HG03066 (cell line): ENCODE measurements around the gene CCDC150.

Experiments
- ATAC-seq: cut with Tn5 transposase; IDR thresholded peaks from one replicate; pipeline ENCODE4 v1.9.1; 2021; ENCODE audit warnings: low read depth; ENCODE audit not compliant: unreplicated experiment

Gene CCDC150

DNA sequence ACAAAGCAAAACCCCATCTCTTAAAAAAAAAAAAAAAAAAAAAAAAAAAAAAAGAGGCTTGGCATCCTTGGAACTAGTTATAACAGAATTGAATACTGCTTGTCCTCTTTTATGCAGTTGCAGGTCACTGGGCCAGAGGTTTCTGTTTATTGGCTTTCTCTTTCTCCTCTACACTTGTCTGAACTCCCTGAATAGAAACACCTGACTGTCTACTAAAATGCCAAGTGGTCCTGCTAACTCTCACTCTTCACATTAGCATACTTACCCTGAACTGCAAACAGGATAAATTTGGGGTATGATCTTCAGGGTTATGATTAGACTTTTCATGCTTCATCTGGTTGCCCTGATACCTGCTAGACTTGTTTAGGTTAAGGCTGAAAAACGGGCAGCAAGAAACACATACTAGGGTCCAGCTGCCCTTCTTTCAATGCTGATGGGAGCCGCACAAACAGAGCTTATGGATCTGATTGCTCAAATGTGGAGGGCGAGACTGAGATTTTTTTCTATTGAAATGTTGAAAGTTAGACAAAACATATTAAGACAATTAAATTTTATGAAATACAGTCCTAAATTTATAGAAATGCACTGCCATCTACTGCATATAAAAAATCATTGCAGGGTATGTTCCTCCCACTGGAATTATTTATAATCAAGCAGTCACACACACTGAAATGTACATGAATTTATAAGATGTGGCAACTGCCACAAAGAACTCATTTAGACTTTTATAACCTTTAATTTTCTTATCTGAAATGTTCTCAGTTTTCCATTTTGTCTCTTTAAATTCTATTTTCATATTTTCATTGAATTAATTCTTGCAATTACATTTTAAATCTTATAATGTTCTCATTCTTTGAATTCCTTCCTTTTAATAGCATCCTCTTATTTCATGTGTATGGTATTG is 119.2 kb downstream of the CCDC150 start:
- no peak for ATAC-seq

DNA sequence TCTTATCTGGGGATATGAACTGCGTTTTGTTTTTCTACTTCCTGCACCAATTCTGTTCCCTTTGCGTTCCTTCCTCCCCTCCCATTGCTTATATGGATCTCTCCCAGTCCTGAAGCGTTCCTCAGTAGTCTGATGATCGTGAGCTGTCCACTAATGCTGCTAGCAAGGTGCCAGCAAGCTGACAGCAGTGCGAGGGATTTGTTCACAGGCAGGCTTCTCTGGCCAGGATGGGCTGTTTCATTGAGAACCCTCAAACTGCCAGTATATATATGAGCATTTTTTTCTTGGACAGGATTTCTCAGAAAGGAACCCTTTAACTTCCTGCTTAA is 119.8 kb downstream of the CCDC150 start:
- ATAC-seq: no peak

GRCh38 chr2:196767101-196767500 is 127.6 kb downstream of the CCDC150 start:
- no peak for ATAC-seq
